Suprapubic skin (tissue), 4 donors: ENCODE data around the gene C3orf85.

Source experiments
- CTCF ChIP-seq, 2 donors: fragments of 200-600 bp in 1 of 2; fragments of 450-650 bp in 1 of 2; sonication (generic) in 1 of 2; IDR thresholded peaks; one replicate each; pipeline ENCODE4 v1.5.1; 2016 to 2019; ENCODE audit warnings: antibody characterized with exemption in 2 of 2, mild to moderate bottlenecking in 1 of 2, moderate library complexity in 1 of 2
- POLR2A ChIP-seq, 2 donors: fragments of 450-650 bp; IDR thresholded peaks; one replicate each; pipeline ENCODE4 v1.6.1; 2017; ENCODE audit warnings: antibody characterized with exemption in 2 of 2, mild to moderate bottlenecking in 2 of 2, moderate library complexity in 2 of 2
- POLR2AphosphoS5 ChIP-seq, 3 donors: sonication (generic); formaldehyde crosslinking; IDR thresholded peaks; one replicate each; pipeline ENCODE4 v1.6.1; 2017; ENCODE audit warnings: antibody characterized with exemption in 3 of 3

- TF ChIP-seq POLR2A (IDR thresholded peaks at IDR 0.05) (no peak), CTCF (IDR thresholded peaks at IDR 0.05) (no peak), POLR2AphosphoS5 (IDR thresholded peaks at IDR 0.05) (no peak)
Observed at GRCh38 chr3:109137761-109138160, 1.2 kb downstream of the C3orf85 start.
